Activated CD8-positive, alpha-beta memory T cell treated with anti-CD3 and anti-CD28 coated beads, Interleukin-2, amount 50 U/mL, for 4 hours (primary cell): ENCODE measurements around the gene WBP11.
"Not testable (repeated sequence)": the region's sequence is repeated elsewhere in the genome, so short reads cannot be mapped to it uniquely, and the experiment has no call there.

ENCODE experiments used
- DNase-seq: peaks from one replicate; pipeline ENCODE4 v3.0.0-alpha.2; 2020

Gene WBP11

GRCh38 chr12:14770496-14771461 is 32.5 kb downstream of the WBP11 start:
- DNase-seq, result peak; percentile 93

DNA sequence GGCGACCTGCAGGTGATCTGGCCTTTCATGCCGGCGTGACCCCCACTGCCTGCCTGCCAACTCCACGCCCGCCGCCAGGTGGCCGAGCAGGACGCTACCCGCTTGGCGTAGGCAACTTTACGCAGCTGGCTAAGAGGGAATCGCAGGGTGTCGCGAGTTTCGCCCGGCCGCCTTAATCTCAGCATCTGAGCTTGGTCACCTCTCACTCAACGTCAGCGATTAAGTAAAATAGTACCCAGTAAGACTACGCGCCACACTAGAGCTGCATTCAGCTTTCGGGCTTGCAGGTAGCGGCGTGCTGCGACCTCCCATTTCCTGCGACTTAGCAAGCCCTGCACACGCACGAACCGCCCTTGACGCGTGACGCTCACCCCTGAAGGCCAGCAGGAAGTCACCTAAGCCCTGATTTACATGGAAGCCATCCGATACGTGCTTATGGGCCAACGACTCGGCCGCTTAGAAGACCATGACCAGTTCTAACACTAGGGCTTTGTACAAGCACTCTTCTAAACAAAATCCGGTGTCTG is 33.2 kb downstream of the WBP11 start:
- peak; percentile 86 for DNase-seq

DNA sequence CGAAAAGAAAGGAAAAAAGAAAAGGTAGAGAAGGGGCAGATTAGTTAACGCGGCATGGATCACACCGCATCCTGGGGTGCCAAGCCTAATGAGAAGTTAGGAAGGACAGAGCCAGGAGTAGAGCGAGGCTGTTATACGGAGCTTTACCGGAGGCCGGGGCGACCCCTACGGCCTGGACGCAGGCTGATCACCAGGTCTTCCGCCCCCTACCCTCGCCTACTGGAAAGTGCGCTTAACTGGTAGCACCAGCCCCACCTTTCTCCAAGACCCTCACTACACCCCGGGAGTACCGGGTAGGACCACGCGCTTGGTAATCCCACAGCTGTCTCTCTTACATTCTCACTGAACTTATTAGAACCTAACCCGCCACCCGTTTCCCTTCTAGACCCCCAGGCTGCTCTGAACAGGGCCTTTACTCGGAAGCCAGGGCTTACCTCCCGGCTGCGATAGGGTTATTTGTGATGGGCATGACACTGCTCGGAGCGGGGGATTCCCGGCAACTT is 33.8 kb downstream of the WBP11 start:
- no peak for DNase-seq

- DNase-seq, result peak; percentile 42
Observed at GRCh38 chr12:14768823-14769405, 34.4 kb downstream of the WBP11 start.

DNA sequence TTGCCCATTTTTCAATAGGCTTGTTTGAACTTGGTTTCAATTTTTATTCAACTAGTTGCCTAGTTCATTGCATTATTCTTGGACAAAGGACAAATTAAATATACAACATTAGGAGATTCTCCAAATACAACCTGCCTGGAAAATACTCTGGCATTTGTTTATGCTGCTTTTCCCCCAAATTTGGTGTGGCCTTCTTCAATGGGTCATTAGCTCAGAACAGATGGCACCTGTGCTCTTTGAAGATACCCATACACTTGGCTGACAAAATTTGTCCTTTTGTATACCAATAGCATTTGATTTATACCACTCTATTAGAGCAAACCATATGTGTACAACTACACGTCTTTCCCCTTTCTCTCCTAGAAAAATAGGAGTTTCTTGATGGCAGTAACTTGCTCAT is 35.7 kb downstream of the WBP11 start:
- DNase-seq, result no peak

GRCh38 chr12:14766649-14767215 is 36.5 kb downstream of the WBP11 start:
- DNase-seq, result no peak

DNA sequence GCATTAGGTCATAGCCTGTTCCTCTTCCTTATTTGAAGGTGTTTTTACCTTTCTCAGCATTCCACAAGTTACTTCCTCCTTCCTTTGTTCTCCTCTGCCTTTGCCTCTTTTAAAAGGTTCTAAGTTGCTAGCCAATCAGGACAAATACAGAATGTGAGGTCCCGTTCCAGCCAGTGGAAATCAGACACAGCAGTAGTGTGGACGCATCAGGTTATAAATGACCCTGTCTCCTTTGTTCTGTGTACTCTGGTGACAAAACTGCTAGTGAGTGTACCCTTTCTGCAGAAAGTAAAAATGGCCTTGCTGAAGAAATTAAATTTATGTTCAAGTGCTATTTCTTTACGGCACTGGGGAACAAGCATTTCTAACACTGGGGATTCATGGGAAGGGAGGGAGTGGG is 37.3 kb downstream of the WBP11 start:
- DNase-seq, result not testable (repeated sequence)

DNA sequence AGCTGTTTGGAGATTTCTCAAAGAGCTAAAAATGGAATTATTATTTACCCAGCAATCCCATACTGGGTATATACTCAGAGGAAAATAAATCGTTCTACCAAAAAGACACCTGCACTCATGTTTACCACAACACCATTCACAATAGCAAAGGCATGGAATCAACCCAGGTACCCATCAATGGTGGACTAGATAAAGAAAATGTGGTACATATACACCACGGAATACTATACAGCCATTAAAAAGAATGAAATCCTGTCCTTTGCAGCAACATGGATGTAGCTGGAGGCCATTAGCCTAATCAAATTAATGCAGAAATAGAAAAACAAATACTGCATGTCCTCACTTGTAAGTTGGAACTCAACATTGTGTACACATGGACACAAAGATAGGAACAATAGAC is 37.9 kb downstream of the WBP11 start:
- DNase-seq, result no peak

GRCh38 chr12:14759711-14760280 is 43.5 kb downstream of the WBP11 start:
- not testable (repeated sequence) for DNase-seq

GRCh38 chr12:14756334-14757143 is 46.7 kb downstream of the WBP11 start:
- no peak for DNase-seq

- DNase-seq, result no peak
Observed at GRCh38 chr12:14751986-14752385, 51.3 kb downstream of the WBP11 start.

DNA sequence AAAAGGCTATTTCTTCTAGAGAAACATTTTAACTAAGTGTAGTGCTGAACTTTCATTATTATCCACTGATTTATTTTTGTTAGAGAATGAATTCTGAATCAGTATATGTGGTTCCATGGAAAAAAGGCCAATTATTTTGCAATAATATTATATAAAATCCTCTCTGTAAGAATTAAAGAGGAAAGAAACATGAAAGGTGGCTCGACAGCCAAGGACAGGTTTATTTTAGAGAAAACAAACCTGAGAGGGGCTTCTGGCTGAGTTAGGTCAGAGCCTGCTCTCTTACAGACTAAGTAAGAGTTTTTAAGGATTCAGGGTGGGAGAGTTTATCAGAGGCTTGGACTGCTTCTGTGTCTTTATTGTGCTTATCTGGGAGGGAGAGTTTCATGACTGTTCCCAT is 60.2 kb downstream of the WBP11 start:
- DNase-seq, result no peak

GRCh38 chr12:14741942-14742341 is 61.3 kb downstream of the WBP11 start:
- DNase-seq, result no peak

- no peak for DNase-seq
Observed at GRCh38 chr12:14741153-14741552, 62.1 kb downstream of the WBP11 start.

GRCh38 chr12:14736441-14736840 is 66.8 kb downstream of the WBP11 start:
- not testable (repeated sequence) for DNase-seq
